ENCODE measurements around the gene MARS1.
"Not testable (repeated sequence)": the region's sequence is repeated elsewhere in the genome, so short reads cannot be mapped to it uniquely, and the experiment has no call there.

The MARS1 gene

GRCh38 chr12:57473886-57474285 lies 14.0 kb upstream of the MARS1 start:
- DNase-seq, result no peak

GRCh38 chr12:57474430-57474829 lies 13.4 kb upstream of the MARS1 start:
- DNase-seq, result no peak

- DNase-seq, result no peak
Observed at GRCh38 chr12:57474862-57475261, 13.0 kb upstream of the MARS1 start.

- no peak for DNase-seq
Observed at GRCh38 chr12:57475271-57476161, 12.4 kb upstream of the MARS1 start.

GRCh38 chr12:57476162-57476992 lies 11.5 kb upstream of the MARS1 start:
- no peak for DNase-seq

GRCh38 chr12:57476993-57477709 lies 10.7 kb upstream of the MARS1 start:
- no peak for DNase-seq

GRCh38 chr12:57477710-57478681 lies 9.9 kb upstream of the MARS1 start:
- DNase-seq, result no peak

GRCh38 chr12:57479043-57479375 lies 8.9 kb upstream of the MARS1 start:
- DNase-seq, result no peak

- no peak for DNase-seq
Observed at GRCh38 chr12:57479376-57480115, 8.3 kb upstream of the MARS1 start, which contains the start of gene ARHGAP9. TSS of gene ARHGAP9 (minus strand) at chr12:57479866. CDS start at chr12:57479406, 460 bp downstream.

- no peak for DNase-seq
Observed at GRCh38 chr12:57481671-57482070, 6.2 kb upstream of the MARS1 start.

GRCh38 chr12:57483466-57483865 lies 4.4 kb upstream of the MARS1 start:
- no peak for DNase-seq

GRCh38 chr12:57485695-57486094 lies 2.2 kb upstream of the MARS1 start:
- DNase-seq, result no peak

GRCh38 chr12:57487055-57487596 lies 742 bp upstream of the MARS1 start:
- no peak for DNase-seq

GRCh38 chr12:57488402-57489156 lies 711 bp downstream of the MARS1 start:
- no peak for DNase-seq

GRCh38 chr12:57489157-57489641 lies 1.3 kb downstream of the MARS1 start:
- no peak for DNase-seq

GRCh38 chr12:57490126-57490525 lies 2.3 kb downstream of the MARS1 start:
- no peak for DNase-seq

GRCh38 chr12:57491393-57492280 lies 3.8 kb downstream of the MARS1 start:
- no peak for DNase-seq

- not testable (repeated sequence) for DNase-seq
Observed at GRCh38 chr12:57495051-57495701, 7.3 kb downstream of the MARS1 start.

Measured in NCI-H1436 treated with DMSO at 0.1 percent for 48 hours (cell line).